ENCODE measurements around the gene ZFY.

ZFY gene

DNA sequence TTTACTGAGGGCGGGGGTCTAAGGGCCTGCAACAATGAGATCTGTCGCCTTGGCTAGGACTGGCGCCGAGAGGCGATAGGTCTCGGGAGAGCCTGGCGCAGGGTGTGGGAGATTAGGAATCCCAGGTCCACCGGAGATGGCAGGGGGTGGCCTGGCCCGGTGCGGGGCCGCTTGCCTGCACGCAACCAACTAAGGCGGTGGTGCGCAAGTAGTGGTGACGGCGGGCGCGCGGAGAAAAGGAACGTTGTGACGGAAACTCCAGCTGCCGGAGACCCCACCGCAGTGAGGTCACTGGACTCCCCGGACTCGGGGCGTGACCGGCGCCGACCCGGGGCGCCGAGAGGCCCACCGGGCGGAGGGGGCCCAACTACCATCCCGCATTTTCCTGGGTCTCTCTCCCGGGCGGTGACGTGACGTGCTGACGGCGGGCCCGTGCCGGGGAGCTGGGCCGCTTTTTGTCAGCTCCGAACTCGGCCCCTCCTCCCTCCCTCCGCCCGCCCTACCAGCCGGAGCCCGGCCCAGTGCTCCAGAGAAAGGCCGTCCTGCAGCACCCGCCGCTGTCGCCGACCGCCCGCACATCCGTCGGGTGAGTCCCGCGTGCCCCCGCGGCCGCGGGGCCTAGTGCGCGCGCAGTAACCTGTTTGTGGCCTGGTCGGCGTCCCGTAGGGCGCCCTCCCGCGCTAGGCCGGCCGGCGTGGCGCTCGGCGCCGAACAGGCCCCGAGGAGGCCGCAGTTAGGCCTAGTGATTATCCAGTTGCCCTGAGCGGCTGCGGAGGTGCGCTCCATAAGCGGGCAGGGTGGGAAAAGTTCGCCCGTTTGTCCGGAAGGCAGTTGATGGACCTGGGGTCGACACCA, at the start of gene ZFY:
ZFY (plus strand) TSS at position 521 of the 855 bp plus-strand sequence. CDS start 18,556 bp downstream, outside the sequence.
- peak; percentile 1 for DNase-seq

GRCh38 chrY:2885880-2886279, 49.3 kb upstream of the ZFY start:
- DNase-seq = no peak

DNA sequence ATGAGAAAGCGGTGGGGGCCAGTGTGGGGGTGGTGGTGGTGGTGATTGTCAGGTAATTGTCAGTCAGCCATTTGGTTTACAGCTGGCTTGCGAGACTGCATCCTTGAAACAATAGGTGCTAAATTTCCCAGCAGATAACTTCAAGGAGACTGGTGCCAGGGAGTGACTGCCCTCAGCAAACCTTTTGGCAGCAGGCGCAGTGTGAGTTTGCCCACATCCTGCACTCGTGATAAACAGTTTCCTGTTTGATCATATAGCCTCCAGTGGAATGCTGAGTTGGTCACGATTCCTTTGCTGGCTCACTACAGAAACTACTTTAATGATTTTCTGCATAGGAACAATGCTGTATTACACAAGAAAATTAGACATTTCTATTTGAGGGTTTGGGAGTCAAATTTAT, 47.8 kb upstream of the ZFY start:
- no peak for DNase-seq

DNA sequence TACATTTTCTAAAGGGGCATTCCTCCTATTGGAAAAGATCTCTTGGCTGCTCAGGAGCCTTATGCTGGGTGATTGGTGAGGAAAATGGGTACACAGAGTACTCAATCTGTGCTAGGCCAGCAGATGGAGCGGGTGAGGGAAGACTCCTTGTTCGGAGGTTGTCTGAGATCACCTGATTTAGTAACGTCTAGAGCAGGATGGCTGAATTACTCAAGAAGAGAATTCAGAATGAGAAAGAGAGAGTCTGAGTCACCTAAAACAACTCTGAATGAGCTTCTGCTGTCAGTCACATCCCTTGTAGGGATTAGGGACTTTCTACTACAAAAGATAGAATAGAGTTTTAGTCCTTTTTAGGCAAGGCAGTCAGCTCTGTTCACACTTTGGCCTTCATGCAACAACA, 47.2 kb upstream of the ZFY start:
- DNase-seq = no peak

DNA sequence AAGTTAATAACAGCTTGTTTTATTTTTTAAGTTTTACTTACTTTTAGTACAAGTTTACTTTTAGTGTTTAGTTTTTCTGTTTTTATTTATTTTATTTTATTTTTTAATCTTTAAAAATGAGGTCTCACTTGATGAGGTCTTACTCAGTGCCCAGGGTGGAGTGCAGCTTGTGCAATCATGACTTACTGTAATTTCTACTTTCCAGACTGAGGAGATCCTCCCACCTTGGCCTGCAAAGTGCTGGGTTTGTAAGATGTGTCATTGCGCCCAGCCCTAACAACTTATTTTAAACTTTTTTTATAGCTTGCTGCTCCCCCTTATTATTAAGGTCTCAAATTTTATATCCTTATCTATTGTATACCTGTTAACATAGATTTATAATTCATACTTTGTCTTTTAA, 41.7 kb upstream of the ZFY start:
- no peak for DNase-seq

DNA sequence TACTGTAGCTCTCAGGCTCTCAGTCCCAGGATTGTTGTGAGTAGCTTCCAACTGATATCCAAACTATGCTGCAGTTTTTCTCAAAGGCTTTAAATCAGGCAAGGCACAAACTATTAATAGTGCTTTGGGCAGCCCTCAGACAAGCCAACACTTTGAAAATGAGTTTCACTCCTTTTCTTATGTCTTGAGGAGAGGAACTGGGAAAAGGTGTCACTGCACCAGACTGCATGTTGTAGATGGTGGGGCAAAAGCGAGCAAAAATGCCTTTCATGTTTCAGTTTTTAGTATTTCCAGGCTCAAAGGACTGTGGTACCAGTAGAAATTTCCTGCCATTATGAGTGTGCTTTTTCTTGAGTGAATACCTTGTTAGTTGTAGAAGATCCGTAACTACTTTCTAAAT, 39.1 kb upstream of the ZFY start:
- no peak for DNase-seq

- no peak for DNase-seq
Observed at GRCh38 chrY:2907356-2907755, 27.8 kb upstream of the ZFY start.

DNA sequence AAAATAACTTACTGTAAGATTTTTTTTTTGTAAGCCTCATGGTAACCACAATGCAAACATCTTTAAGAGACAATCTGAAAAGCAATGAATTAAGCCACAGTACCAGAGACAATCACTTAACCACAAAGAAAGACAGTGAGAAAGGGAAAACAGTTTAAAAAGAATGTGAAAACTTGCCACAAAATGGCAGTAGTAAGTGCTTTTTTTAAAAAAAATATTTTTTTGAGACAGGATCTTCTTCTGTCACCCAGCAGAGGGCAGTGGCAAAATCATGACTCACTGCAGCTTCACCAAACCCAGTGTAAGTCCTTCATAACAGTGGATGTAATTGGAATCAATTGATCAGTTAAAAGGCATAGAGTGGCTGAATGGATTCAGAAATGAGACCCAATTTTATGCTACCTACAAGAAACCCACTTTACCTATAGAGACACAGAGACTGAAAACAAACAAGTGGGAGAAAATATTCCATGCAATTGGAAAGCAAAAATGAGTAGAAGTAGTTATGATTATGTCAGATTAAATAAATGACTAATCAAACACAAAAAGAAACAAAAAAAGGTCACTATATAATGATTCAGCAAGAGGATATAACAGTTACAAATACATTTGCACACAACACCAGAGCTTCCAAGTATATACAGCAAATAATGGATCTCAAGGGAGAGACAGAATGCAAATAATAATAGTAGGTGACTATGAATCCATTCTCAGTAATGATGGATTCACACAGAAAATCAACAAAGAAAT, 21.9 kb upstream of the ZFY start:
- DNase-seq = no peak

DNA sequence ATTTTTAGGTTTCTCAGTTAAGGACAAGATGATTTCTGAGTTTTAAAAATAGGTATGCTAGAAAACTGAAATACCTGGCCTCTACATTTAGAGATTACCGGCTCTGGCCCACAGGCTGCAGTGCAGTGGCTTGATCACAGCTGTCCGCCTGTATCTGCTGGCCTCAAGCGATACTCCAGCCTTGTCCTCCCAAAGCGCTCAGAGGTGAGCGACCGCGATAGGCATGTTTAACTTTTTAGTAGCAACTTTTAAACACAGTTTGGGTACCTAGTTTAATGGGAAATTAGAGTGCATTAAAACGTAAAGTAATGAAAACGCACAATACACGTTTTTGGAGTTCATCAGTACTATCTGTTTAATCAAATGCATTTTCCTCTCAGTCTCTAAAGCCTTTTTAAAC, 1.1 kb upstream of the ZFY start:
- DNase-seq = no peak

DNA sequence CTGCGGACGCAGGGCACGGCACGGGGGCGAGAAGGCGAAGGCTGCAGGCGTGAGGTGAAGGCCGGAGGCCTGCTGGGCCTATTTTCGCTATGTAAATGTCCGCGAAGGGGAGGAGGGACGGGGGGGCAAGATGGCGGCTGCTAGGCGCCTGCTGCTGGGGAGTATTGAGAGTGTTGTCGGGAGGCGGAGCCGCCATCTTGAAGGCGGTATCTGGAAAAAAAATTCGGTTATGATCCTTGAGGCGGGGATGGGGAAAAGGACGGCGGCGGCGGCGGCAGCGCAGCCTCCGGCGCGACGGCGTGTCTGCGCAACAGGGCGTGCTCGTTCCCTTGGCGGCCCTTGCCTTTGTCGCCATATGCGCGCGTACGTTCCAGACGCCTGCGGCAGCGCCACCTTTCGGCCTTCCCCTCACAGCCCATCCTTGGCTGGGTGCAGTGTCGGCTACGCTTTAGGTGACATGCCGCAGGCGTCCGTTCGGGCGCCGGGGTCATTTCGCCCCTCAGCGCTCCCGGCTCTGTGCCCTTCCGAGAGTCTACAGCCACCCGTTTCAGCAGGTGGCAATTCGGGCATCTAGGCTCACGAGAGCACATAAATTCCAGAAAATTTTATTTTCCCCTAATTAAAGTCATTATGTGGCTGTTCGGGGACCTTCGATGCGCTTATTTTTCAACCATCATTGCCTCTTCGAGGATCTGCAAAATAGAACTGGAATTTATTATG, 695 bp downstream of the ZFY start:
- DNase-seq = peak; percentile 66

DNA sequence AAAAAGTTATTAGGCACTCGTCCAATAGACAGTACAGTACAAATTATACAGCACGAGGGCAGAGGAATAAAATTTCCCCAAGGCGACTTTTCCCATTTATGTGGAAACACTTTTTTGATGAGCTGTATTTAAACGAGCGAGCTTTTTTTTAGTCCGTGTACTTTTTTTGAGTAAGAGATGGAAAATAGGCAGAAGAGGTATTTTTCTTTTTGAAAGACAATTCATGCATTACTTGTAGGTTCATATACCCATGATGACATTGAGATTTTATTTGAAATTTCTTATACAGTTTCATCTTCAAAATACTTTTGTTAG, 1.2 kb downstream of the ZFY start:
- peak; percentile 2 for DNase-seq

GRCh38 chrY:2937149-2937548, 2.0 kb downstream of the ZFY start:
- no peak for DNase-seq

- DNase-seq = no peak
Observed at GRCh38 chrY:2949590-2950252, 14.5 kb downstream of the ZFY start.

DNA sequence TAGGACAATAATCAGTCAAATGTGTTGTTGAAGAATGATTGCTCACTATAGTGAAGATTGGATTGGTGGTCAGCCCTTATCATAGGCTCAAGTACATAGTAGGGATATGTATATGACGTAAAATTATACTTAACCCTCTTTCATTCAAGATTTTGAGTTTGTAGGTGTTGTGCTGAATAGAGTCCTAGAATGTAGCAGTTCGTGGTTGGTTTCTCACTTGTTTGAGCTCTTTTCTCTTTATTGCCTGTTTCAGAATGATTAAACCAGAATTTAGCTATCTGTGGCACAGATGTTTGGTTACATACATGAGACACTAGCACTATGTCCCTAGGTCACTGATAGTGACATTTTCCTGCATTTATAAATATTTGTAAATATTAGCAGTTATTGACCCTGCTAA, 15.5 kb downstream of the ZFY start:
- no peak for DNase-seq

DNA sequence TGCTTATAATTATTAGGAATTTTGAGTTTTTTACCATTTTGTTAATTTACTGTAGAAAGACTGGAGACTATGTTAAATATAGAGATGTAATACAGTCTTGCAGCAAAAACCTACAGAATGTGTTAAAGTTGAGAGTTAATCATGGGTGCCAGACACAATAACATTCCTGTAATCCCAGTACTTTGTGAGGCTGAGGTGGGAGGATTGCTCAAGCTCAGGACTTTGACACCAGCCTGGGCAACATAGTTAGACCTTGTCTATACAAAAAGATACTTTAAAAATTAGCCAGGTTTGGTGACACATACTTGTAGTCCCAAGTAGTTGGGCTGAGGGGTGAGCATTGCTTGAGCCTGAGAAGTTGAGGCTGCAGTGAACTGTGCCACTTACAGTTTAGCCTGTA, 17.7 kb downstream of the ZFY start:
- no peak for DNase-seq

DNA sequence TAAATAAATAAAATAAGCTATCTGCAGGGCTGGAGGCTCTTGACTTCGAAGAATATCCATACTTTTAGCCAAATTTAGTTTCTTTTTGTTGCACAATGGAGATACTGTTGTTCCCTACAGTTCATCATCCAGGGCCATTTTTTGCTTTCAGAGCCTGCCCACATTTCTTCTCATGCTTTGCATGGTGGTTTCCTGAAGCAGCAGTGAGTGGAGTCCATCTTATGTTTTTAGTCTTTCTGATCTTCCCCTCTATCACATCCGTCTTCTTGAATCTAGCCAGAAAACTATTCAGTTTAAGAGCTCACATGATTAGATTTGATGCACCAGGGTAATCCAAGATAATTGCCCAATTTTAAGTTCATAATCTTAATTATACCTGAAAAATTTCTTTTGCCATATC, 19.6 kb downstream of the ZFY start:
- DNase-seq = no peak

DNA sequence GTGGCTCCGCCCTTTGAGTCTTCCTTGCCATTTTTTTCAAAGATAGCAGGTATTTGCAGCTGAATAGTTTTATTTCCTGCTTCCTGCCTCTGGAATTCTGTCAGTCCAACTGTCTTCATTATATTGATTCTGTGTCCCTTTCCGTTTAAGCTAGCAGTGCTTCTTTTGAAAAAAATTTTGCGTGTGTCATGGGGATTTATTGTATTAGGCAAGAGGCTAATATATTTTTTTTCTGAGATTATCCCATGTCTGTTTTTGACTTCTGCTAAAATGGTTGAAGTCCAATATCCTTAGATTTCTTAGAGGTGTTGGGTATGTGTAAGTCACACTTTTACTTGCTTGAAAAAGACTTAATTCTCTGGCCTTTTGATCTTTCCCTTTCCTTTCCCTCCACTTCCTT, 20.4 kb downstream of the ZFY start:
- no peak for DNase-seq

- no peak for DNase-seq
Observed at GRCh38 chrY:2962061-2962460, 26.9 kb downstream of the ZFY start.

- no peak for DNase-seq
Observed at GRCh38 chrY:2964814-2965213, 29.6 kb downstream of the ZFY start.

- DNase-seq = no peak
Observed at GRCh38 chrY:2965629-2966028, 30.4 kb downstream of the ZFY start.

DNA sequence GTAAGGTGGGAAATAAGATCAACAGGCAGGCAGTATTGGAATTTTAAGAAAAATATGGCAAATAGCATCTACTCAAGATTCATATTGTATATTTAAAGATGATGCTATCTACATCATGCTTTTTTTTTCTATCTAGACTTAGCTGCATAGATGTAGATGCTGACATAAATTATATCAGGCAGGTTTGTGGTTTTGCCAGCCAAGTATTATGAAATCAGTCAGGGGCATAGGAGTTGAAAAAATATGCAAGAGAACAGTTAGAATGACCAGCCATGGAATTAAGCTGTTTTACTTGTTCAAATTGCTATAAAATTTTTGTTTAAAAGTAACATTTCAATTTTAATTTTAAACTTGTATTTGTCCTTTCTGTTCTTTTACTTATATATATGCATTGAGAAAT, 34.4 kb downstream of the ZFY start:
- DNase-seq = no peak

DNA sequence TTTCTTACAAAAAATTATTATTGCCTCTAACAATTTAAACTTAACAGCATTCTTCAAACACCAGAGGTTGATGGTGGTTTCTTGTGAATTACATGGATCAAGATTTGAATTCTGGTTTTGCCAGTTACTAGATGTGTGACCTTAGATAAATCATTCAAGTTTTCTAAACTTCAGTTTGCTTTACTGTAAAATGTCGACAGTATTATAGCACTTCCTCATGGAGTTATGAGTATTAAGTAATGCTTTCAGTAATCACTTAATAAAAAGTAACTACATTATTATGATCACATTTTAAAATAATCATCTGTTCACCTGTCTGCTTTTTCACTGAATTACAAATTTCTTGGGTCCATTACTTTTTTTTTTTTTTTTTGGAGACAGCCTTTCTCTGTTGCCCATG, 37.5 kb downstream of the ZFY start:
- no peak for DNase-seq

DNA sequence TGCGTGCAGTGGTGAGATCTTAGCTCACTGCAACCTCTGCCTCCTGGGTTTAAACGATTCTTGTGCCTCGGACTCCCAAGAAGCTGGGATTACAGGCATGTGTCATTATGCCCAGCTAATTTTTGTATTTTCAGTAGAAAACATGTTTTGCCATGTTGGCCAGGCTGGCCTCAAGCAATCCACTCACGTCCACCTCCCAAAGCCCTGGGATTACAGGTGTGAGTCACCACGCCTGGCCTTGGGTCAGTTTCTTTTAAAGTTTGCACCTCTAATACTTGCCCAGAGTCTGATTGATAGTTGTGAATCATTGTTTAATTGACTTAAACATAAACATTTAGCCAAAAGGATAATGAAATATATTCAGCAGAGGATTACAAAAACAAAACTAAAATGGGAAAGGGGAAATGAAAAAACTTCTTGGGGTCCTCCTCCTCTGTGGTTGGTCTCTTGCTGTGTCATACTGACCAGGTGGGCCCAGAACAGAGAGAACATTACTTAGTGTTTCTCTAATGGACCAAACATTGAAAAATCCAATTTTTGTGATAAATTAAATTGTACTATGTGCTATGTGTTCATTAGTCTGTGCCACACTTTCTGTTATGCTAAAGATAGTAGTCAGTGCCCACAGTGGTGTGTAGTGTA, 38.0 kb downstream of the ZFY start:
- no peak for DNase-seq
